Gastroesophageal sphincter (tissue), 4 donors: Measurements from ENCODE around the gene FCRL5. TPM values are rescaled to one million over a fixed set of nuclear protein-coding genes. Genes with fewer than 3 reads are reported as not detected.
"Not testable (repeated sequence)": the region's sequence is repeated elsewhere in the genome, so short reads cannot be mapped to it uniquely, and the experiment has no call there.

Source experiments
- ATAC-seq: fragments of 150-250 bp; one replicate; pipeline ENCODE4 v1.9.1; 2016; ENCODE audit warnings: mild to moderate bottlenecking, moderate library complexity
- H3K27ac ChIP-seq, 4 donors: fragments of 200-600 bp; sonication (generic) in 3 of 4; 1 replicate in 3 of 4; 2 replicates in 1 of 4; pipeline ENCODE4 v1.5.1; 2016 to 2019
- H3K27me3 ChIP-seq: fragments of 200-600 bp; sonication (generic); one replicate; pipeline ENCODE4 v1.5.1; 2019
- H3K36me3 ChIP-seq, 2 donors: fragments of 200-600 bp; sonication (generic); one replicate each; pipeline ENCODE4 v1.5.1; 2019; ENCODE audit warnings: control low read depth in 1 of 2
- H3K4me1 ChIP-seq, 3 donors: fragments of 200-600 bp; sonication (generic); 1 replicate in 2 of 3; 2 replicates in 1 of 3; pipeline ENCODE4 v1.5.1; 2016 to 2019; ENCODE audit warnings: control low read depth in 2 of 3
- H3K4me3 ChIP-seq, 2 donors: fragments of 200-600 bp; sonication (generic); one replicate each; pipeline ENCODE4 v1.5.1; 2019; ENCODE audit warnings: mild to moderate bottlenecking in 1 of 2, moderate library complexity in 1 of 2
- H3K9me3 ChIP-seq, 3 donors: fragments of 200-600 bp; sonication (generic); one replicate each; pipeline ENCODE4 v1.5.1; 2017 to 2019; ENCODE audit warnings: control low read depth in 2 of 3
- EP300 ChIP-seq: sonication (generic); formaldehyde crosslinking; IDR thresholded peaks from one replicate; pipeline ENCODE4 v1.6.1; 2017; ENCODE audit warnings: antibody characterized with exemption, mild to moderate bottlenecking
- POLR2A ChIP-seq, 2 donors: fragments of 450-650 bp; IDR thresholded peaks; one replicate each; pipeline ENCODE4 v1.6.1; 2017; ENCODE audit warnings: antibody characterized with exemption in 2 of 2, mild to moderate bottlenecking in 2 of 2, moderate library complexity in 1 of 2
- POLR2AphosphoS5 ChIP-seq: sonication (generic); formaldehyde crosslinking; IDR thresholded peaks from one replicate; pipeline ENCODE4 v1.6.1; 2017; ENCODE audit warnings: antibody characterized with exemption
- WGBS, 2 donors: methylation state at CpG; one replicate each; pipeline ENCODE4 v1.1.5; 2018; ENCODE audit warnings: low coverage in 1 of 2; 5-methylcytosine and 5-hydroxymethylcytosine counted together
- total RNA-seq, 4 donors: library from RNA; depleted of rRNA; stranded (reverse); fragments of >200 nt; gene quantifications; one replicate each; pipeline ENCODE4 v1.1.0, GENCODE V29; 2016
- TF ChIP-seq, protein P1 (sequence below), 4 experiments: fragments of 200-600 bp in 2 of 4; fragments of 450-650 bp in 2 of 4; sonication (generic) in 1 of 4; IDR thresholded peaks; one replicate each; pipeline ENCODE4 v1.5.1; 2017 to 2019; ENCODE audit warnings: antibody characterized with exemption in 4 of 4, mild to moderate bottlenecking in 2 of 4, moderate library complexity in 2 of 4

Gene FCRL5
- total RNA-seq, 4 donors from 2014 or later: 0.05 to 0.13 TPM; not detected in 2

DNA sequence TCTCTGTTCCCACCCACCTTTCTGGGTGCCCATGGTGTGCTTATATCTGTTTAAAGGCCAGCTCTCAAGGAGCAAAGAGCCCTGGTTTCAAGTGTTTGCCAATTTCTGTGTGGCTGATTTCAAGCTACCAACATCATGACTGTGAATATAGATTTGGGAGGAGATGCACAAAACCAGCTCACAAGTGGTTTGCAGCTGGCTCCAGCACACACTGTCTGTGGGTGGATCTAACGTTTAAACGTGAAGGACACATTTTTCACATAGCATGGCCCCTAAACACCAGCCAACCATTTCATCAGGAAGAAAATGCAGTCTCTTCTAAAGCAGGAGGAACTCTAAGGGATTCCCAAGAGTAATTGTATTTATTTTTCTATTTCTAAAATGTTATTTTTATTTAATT, 65.2 kb downstream of the FCRL5 start:
- TF ChIP-seq, protein P1, sequence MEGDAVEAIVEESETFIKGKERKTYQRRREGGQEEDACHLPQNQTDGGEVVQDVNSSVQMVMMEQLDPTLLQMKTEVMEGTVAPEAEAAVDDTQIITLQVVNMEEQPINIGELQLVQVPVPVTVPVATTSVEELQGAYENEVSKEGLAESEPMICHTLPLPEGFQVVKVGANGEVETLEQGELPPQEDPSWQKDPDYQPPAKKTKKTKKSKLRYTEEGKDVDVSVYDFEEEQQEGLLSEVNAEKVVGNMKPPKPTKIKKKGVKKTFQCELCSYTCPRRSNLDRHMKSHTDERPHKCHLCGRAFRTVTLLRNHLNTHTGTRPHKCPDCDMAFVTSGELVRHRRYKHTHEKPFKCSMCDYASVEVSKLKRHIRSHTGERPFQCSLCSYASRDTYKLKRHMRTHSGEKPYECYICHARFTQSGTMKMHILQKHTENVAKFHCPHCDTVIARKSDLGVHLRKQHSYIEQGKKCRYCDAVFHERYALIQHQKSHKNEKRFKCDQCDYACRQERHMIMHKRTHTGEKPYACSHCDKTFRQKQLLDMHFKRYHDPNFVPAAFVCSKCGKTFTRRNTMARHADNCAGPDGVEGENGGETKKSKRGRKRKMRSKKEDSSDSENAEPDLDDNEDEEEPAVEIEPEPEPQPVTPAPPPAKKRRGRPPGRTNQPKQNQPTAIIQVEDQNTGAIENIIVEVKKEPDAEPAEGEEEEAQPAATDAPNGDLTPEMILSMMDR (IDR thresholded peaks at IDR 0.05): no peak
- TF ChIP-seq POLR2A (IDR thresholded peaks at IDR 0.05) (no peak), EP300 (no peak), POLR2AphosphoS5 (no peak)
- no peaks in the 10 kb centered on the region for H3K4me1 ChIP-seq
- 4 to 6% methylated on average over 2 of the region's 2 CpGs for WGBS, 2 donors
- no peaks in the 10 kb centered on the region for H3K36me3 ChIP-seq
- H3K4me3 ChIP-seq: no peak overlapping the region
- H3K9me3 ChIP-seq: no peaks in the 10 kb centered on the region
- no peak overlapping the region for H3K27ac ChIP-seq
- no peak for ATAC-seq
- H3K27me3 ChIP-seq: no peaks in the 10 kb centered on the region

DNA sequence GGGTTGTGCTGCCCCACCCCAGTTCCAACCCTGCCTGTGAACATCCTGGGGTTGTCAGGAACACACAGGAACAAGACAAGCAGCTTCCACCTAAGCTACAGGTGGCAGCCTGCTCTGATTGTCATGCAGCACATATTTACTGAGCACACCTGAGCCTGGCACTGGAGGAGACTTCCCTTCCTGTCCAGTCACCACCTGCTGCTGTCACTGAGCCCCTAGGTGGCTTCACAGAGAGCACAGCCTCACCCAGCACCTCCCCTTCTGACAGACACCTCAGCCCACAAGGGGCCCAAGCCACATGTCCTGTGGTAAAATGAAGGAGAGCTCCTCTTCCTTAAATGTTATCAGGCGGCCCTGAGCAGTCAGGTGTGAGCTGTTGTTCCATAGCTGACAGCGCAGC, 65.9 kb downstream of the FCRL5 start:
- ATAC-seq: not testable (repeated sequence)

DNA sequence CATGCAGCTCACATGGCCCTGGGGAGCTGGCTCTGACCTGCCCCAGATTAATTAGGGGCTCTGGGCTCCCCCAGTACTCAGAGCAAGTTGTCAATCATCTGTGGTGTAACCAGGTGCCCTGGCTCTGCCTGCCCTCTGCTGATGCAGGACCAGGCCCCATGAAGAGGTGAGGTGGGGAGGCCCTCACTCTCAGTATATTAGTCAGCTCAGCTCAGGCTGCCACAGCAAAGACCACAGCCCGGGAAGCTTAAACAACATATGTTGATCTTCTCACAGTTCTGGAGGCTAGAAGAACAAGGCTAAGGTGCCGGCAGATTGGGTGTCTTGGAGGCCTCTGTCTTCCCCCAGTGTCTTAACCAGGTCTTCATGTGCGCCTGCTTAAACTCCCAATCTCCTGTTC, 66.5 kb downstream of the FCRL5 start:
- Histone ChIP-seq H3K36me3 (no peaks in the 10 kb centered on the region), H3K9me3 (no peaks in the 10 kb centered on the region), H3K27ac (no peak overlapping the region), H3K4me1 (no peaks in the 10 kb centered on the region), H3K27me3 (no peaks in the 10 kb centered on the region), H3K4me3 (no peak overlapping the region)
- WGBS, 2 donors: 100% methylated on average over 1 of the region's 3 CpGs; no CpG with 5 or more reads in 1 of the 2 donors
- ATAC-seq: no peak
- TF ChIP-seq, protein P1 (IDR thresholded peaks at IDR 0.05): no peak
- no peak for TF ChIP-seq POLR2A (IDR thresholded peaks at IDR 0.05)
- TF ChIP-seq EP300: no peak

More for the DNA sequence above, 65.9 kb downstream of the FCRL5 start:
- H3K27me3 ChIP-seq, H3K4me1 ChIP-seq, H3K4me3 ChIP-seq, H3K36me3 ChIP-seq, H3K27ac ChIP-seq, H3K9me3 ChIP-seq: not testable (repeated sequence)
- no CpG with 5 or more reads among the region's 2 CpGs for whole genome bisulfite sequencing, 2 donors

DNA sequence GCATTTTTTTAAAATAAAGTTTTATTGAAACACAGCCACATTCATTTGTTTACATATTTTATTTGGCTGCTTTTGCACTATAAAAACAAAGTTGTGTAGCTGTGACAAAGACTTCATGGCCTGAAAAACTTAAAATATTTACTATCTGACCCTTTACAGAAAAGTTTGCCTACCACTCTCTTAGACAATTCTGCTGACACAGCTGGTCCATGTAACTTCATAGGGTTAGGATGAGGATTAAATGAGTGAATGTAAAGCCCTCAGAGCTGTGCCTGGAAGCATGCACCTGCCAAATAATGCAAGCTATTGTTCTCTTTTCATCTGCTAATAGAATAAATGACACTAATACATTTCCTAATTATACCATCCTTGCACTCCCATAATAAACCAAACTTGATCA, 67.7 kb downstream of the FCRL5 start:
- TF ChIP-seq EP300 (no peak), POLR2A (IDR thresholded peaks at IDR 0.05) (no peak), POLR2AphosphoS5 (no peak)
- TF ChIP-seq, protein P1 (IDR thresholded peaks at IDR 0.05): no peak
- H3K4me1 ChIP-seq: no peaks in the 10 kb centered on the region
- H3K9me3 ChIP-seq: peaks cover 0 to 8% (median 0%) of the 10 kb centered on the region in 3 donors
- no peak for ATAC-seq
- no peak overlapping the region for H3K27ac ChIP-seq
- no peak overlapping the region for H3K4me3 ChIP-seq
- H3K27me3 ChIP-seq: no peaks in the 10 kb centered on the region
- H3K36me3 ChIP-seq: no peaks in the 10 kb centered on the region

DNA sequence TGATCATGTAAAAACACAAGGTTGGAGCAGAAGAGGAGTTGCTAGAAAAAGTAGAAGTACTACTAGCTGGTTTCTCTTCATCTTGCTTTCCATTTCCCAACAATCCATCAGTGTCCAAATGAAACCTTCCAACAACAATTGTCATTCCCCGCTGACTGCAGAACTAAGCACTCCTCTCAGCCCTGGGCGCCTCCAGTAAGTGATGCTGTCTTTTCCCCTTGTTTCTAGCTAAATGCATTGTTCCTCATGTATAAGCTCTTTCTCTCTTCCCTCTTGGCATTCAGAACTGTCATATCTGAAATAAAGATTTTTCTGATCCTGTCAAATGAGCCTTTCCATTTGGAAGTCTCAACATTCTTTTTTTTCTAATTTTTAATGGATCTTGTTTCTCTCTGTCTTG, 68.7 kb downstream of the FCRL5 start:
- no peak for TF ChIP-seq EP300
- no peak for TF ChIP-seq POLR2AphosphoS5
- TF ChIP-seq, protein P1 (IDR thresholded peaks at IDR 0.05): no peak
- TF ChIP-seq POLR2A (IDR thresholded peaks at IDR 0.05): no peak
- H3K27ac ChIP-seq: no peak overlapping the region
- no peaks in the 10 kb centered on the region for H3K36me3 ChIP-seq
- no peaks in the 10 kb centered on the region for H3K4me1 ChIP-seq
- no peak for ATAC-seq
- H3K9me3 ChIP-seq: peaks cover 0 to 16% (median 0%) of the 10 kb centered on the region in 3 donors
- no peak overlapping the region for H3K4me3 ChIP-seq
- H3K27me3 ChIP-seq: peaks cover 7% of the 10 kb centered on the region
- 55 to 90% methylated on average over 2 of the region's 2 CpGs for WGBS, 2 donors

DNA sequence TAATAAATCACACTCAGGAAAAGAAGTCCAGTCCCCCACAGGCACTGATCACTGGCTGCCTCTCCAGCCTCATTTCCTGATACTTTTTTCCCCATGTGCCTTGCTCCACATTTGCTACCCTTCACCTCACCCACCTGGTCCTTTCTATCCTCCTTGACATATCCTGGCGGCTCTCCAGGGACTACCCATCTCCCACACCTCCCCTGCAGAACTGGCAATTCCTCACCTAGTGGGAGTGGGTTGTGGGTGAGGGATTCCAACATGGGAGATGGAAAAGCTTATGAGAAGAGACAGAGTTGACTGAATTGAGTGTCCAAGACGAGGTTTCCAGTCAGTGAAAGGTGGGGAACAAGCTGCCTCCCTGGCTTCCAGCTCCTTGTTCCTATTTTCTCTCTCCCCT, 69.6 kb downstream of the FCRL5 start:
- H3K4me3 ChIP-seq: no peak overlapping the region
- peaks cover 0 to 25% (median 0%) of the 10 kb centered on the region in 3 donors for H3K9me3 ChIP-seq
- H3K4me1 ChIP-seq: no peaks in the 10 kb centered on the region
- TF ChIP-seq, protein P1 (IDR thresholded peaks at IDR 0.05): no peak
- no peak for TF ChIP-seq POLR2AphosphoS5
- TF ChIP-seq POLR2A (IDR thresholded peaks at IDR 0.05): no peak
- WGBS, 2 donors: 0 to 52% methylated on average over 1 to 2 of the region's 2 CpGs
- ATAC-seq: no peak
- peaks cover 8% of the 10 kb centered on the region for H3K27me3 ChIP-seq
- H3K27ac ChIP-seq: no peak overlapping the region
- no peaks in the 10 kb centered on the region for H3K36me3 ChIP-seq
